Breast epithelium (tissue), 3 donors: Measurements from ENCODE around the gene TSR2.

Experiments
- CTCF ChIP-seq, 3 donors: fragments of 450-650 bp; IDR thresholded peaks; one replicate each; pipeline ENCODE4 v1.5.1; 2016 to 2017; ENCODE audit warnings: antibody characterized with exemption in 3 of 3, mild to moderate bottlenecking in 3 of 3, moderate library complexity in 3 of 3
- POLR2A ChIP-seq: fragments of 450-650 bp; IDR thresholded peaks from one replicate; pipeline ENCODE4 v1.6.1; 2016; ENCODE audit warnings: antibody characterized with exemption, mild to moderate bottlenecking, moderate library complexity
- POLR2AphosphoS5 ChIP-seq, 3 donors: sonication (generic); formaldehyde crosslinking; IDR thresholded peaks; one replicate each; pipeline ENCODE4 v1.6.1; 2017; ENCODE audit warnings: antibody characterized with exemption in 3 of 3

- TF ChIP-seq CTCF (IDR thresholded peaks at IDR 0.05), result no peak
- TF ChIP-seq POLR2A, result no peak
- TF ChIP-seq POLR2AphosphoS5 (IDR thresholded peaks at IDR 0.05), result no peak
These were observed 52.1 kb downstream of the TSR2 start for GRCh38 chrX:54492340-54492739.
